H1 (cell line): ENCODE data around the gene MANBA. TPM values are rescaled to one million over a fixed set of nuclear protein-coding genes. Genes with fewer than 3 reads are reported as not detected.

ENCODE experiments used
- HDAC6 ChIP-seq: IDR thresholded peaks from one replicate; pipeline ENCODE4 v1.7.1; 2012; ENCODE audit warnings: low read depth, mild to moderate bottlenecking, inconsistent platforms, low read length, moderate library complexity
- polyA plus RNA-seq, 7 experiments: library from polyadenylated mRNA; depleted of rRNA in 3 of 7; stranded (reverse) in 5 of 7; unstranded in 2 of 7; fragments of >200 nt in 5 of 7; fragments of 200-250 nt in 2 of 7; gene quantifications; 1 replicate in 5 of 7; 2 replicates in 1 of 7; 4 replicates in 1 of 7; pipeline versions ENCODE4 v1.2.1 to v1.2.3, GENCODE V29; 2011 to 2013; ENCODE audit warnings: missing spikeins in 2 of 7, mixed read lengths in 2 of 7
- total RNA-seq: library from RNA; stranded (reverse); fragmentation: NEBNext Ultra II Directional; extraction: Animal tissue kit (Norgen Biotek cat#: 25700); gene quantifications from 2 replicates; pipeline ENCODE4 v1.2.1, GENCODE V29; 2021
- TF ChIP-seq, protein P1 (sequence below), 3 experiments: IDR thresholded peaks; 1 replicate in 2 of 3; 2 replicates in 1 of 3; pipeline versions ENCODE4 v1.5.1 to v1.6.1; 2011; ENCODE audit warnings: low read length in 3 of 3, mild to moderate bottlenecking in 3 of 3, inconsistent platforms in 2 of 3, low read depth in 1 of 3, moderate library complexity in 1 of 3; ENCODE audit not compliant: insufficient read depth in 1 of 3; ENCODE audit errors: control extremely low read depth in 1 of 3

The MANBA gene
- total and polyA plus RNA-seq, 2 of the 8 experiments (the other 6 are each of a cell fraction or from before 2014, with no cell fraction given), result 22.9 to 27.8 TPM

DNA sequence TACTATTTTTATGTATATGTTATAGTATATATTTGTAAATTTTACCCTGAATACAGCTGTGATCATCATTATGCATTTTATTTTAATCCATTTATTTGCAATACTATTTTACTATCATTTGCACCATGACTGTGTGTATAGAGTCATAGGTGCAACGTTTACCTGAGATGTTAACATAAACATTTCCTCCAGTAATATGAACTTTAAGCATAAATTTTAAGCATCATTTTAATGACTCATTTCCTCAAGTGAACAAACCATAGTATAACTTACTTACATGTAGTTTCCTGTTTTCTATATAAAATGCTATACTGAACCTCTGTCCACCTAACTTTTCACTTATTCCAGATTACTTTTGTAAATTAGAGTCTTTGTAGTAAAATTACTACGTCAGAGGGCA lies 166.8 kb downstream of the MANBA start (continued):
- TF ChIP-seq, protein P1, sequence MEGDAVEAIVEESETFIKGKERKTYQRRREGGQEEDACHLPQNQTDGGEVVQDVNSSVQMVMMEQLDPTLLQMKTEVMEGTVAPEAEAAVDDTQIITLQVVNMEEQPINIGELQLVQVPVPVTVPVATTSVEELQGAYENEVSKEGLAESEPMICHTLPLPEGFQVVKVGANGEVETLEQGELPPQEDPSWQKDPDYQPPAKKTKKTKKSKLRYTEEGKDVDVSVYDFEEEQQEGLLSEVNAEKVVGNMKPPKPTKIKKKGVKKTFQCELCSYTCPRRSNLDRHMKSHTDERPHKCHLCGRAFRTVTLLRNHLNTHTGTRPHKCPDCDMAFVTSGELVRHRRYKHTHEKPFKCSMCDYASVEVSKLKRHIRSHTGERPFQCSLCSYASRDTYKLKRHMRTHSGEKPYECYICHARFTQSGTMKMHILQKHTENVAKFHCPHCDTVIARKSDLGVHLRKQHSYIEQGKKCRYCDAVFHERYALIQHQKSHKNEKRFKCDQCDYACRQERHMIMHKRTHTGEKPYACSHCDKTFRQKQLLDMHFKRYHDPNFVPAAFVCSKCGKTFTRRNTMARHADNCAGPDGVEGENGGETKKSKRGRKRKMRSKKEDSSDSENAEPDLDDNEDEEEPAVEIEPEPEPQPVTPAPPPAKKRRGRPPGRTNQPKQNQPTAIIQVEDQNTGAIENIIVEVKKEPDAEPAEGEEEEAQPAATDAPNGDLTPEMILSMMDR (IDR thresholded peaks at IDR 0.05; ENCODE audit: control extremely low read depth in 1 of 3, insufficient read depth in 1 of 3, low read depth in 1 of 3, low read length in 3 of 3), result no peak
- TF ChIP-seq HDAC6, result no peak
